NCI-H146 (cell line): ENCODE data around the gene FAM151A.
"Not testable (repeated sequence)": the region's sequence is repeated elsewhere in the genome, so short reads cannot be mapped to it uniquely, and the experiment has no call there.

Experiments used
- DNase-seq: peaks from one replicate; lab custom pipeline; 2025; lab: John Stamatoyannopoulos, UW

Gene FAM151A

GRCh38 chr1:54636461-54637446 is 13.4 kb upstream of the FAM151A start:
- DNase-seq = not testable (repeated sequence)

- DNase-seq = not testable (repeated sequence)
These were observed 12.5 kb upstream of the FAM151A start for GRCh38 chr1:54635804-54636203.

GRCh38 chr1:54627196-54627595 is 3.9 kb upstream of the FAM151A start:
- no peak for DNase-seq

- DNase-seq = no peak
These were observed 1.4 kb upstream of the FAM151A start for GRCh38 chr1:54624466-54625464.

- no peak for DNase-seq
These were observed 3.6 kb downstream of the FAM151A start for GRCh38 chr1:54619749-54620148.

GRCh38 chr1:54615531-54616279 is 7.6 kb downstream of the FAM151A start:
- no peak for DNase-seq

GRCh38 chr1:54614563-54614962 is 8.8 kb downstream of the FAM151A start:
- DNase-seq = no peak

- DNase-seq = no peak
These were observed 9.3 kb downstream of the FAM151A start for GRCh38 chr1:54614024-54614423.

- no peak for DNase-seq
These were observed 11.7 kb downstream of the FAM151A start for GRCh38 chr1:54611621-54612020.

- no peak for DNase-seq
These were observed 12.4 kb downstream of the FAM151A start for GRCh38 chr1:54610601-54611580.

GRCh38 chr1:54610048-54610447 is 13.3 kb downstream of the FAM151A start:
- DNase-seq = peak; percentile 24

GRCh38 chr1:54609301-54609921 is 13.9 kb downstream of the FAM151A start:
- DNase-seq = no peak

GRCh38 chr1:54608566-54609230 is 14.6 kb downstream of the FAM151A start:
- DNase-seq = no peak

- no peak for DNase-seq
These were observed 15.3 kb downstream of the FAM151A start for GRCh38 chr1:54607821-54608565.

- no peak for DNase-seq
These were observed 16.4 kb downstream of the FAM151A start for GRCh38 chr1:54606990-54607325.

- peak; percentile 80 for DNase-seq
These were observed 17.0 kb downstream of the FAM151A start for GRCh38 chr1:54606096-54606989.

GRCh38 chr1:54604572-54605370 is 18.6 kb downstream of the FAM151A start:
- DNase-seq = no peak
